GM18517 (cell line): ENCODE data around the gene CASP10.
A peak's percentile ranks its signal among the peaks of the same experiment; 100 is the strongest.

ENCODE experiments used
- ATAC-seq: cut with Tn5 transposase; IDR thresholded peaks from one replicate; pipeline ENCODE4 v1.9.1; 2021; ENCODE audit warnings: mild to moderate bottlenecking, moderate library complexity; ENCODE audit not compliant: unreplicated experiment

The CASP10 gene

DNA sequence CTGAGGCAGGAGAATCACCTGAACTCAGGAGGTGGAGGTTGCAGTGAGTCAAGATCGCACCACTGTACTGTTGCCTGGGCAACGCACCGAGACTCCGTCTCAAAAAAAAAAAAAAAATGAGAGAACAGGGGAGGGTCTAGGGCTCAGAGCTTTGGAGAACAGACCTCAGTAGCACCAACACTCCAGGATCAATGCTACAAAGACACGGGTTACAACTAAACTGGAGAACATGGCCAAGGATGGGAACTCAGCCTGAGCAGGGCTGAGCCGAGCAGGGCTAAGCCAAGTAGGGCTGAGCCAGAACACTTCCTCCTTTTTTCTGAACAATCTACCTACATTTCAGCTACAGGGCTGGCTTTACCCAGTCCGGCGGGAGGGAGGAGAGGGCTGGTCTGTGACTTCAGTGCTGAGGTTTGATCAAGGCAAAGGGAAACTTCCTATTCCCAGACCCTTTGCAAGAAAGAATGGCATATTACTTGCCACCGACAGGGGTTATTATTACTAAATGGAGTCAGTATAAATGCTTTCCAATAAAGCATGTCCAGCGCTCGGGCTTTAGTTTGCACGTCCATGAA lies 74.5 kb downstream of the CASP10 start:
- ATAC-seq: peak; percentile 45

DNA sequence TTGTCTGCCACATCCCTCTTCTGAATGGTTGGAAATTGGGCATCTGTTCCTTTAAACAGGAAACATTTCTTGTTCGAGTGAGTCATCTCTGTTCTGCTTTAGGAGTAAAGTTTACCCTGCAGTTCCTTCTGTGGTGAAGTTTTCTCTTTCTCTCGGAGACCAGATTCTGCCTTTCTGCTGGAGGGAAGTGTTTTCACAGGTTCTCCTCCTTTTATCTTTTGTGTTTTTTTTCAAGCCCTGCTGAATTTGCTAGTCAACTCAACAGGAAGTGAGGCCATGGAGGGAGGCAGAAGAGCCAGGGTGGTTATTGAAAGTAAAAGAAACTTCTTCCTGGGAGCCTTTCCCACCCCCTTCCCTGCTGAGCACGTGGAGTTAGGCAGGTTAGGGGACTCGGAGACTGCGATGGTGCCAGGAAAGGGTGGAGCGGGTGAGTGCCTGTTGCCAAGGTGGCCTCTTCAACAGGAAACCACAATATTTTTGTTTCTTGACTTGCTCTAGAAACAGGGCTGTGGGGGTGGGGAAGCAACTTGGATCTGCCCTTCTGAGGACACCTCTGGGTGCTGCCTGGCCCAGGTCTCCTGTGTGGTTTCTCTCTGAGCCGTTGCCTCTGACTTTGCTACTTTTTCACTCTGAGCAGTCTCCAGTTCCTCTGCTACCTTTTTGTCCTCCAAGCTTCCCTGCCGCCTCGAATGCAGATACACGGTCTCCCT lies 75.2 kb downstream of the CASP10 start:
- ATAC-seq: peak; percentile 75

DNA sequence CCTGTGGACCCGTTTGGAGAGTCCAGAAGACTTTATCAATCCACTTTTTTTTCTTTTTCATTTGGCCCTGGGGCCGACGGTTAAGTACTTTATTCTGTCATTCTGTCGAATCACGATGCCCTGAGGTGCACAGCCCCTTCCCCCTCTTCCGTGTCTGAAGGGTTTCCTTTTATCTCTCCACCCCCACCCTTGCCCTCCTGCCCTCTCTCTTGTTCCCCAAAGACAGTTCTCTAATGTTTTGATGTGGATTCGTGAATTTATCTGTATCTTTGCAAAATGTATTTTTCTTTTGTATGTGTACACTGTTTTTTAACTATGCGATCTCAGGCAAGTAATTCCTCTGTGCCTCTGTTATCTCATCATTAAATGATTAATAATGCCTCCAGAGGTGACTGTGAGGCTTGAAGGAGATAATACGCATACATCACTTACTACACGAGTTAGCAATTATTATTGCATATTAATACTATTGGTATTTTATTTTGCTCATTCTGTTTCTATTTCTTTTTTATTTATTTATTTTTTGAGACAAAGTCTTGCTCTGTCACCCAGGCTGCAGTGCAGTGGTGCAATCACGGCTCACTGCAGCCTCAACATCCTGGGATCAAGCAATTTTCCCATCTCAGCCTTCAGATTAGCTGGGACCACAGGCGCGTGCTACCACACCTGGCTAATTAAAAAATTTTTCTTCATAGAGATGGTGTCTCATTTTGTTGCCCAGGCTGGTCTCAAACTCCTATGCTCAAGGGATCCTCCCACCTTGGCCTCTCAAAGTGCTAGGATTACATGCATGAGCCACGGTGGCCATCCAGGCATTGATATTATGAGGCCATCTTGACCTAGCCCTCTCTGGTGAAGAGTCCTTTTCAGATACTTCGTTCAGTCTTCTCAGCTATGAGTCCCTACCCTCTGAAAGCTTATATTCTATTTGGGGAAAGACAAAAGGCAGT lies 76.0 kb downstream of the CASP10 start:
- ATAC-seq: no peak

DNA sequence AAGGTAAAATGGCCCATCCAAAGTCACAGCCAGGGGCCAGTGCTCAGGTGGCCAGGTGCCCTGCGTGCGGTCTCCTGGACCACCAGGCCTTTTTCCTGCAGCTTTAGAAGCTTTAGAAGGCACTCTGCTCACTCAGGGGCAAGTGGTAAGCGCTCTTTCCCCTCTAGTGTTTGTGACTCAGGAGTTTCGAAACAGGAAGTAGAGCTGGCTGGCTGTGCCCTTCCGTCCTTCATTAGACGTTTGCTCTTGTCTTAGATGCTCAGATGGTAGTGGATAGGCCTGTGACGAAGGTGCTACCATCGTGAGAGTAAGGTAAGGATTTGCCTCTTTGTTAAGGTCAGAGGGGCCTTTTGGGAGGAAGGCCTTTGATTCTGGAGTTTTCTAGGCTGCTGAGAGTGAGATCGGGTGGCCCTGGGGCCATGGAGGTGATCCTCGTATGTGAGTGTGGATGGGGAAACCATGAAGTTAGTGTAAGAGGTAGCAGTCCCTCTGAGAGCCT lies 77.4 kb downstream of the CASP10 start, which contains the start of gene CASP8:
Gene CASP8, plus strand, starts transcription at position 235 of the 499 bp plus-strand sequence. CDS start 5,951 bp downstream, outside the sequence.
- peak; percentile 29 for ATAC-seq

DNA sequence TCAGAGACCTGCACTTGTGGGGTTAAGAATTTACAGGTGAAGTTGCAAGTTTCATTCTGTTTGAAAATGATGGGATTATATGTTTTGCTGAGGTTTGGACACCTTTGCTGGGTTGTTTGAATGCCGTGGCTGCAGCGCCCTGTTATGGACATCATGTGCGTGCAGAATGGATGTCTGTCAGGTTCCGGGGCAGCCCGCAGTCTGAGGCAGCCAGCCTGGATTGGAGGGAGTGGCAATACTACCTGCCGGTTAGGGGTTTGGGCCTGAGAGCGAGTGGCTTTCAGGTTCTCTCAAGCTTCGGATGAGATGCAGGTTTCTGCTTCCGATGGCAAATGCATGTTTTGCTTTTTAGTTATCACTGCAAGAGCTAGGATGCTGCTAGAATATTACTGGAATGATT lies 78.5 kb downstream of the CASP10 start:
- no peak for ATAC-seq

DNA sequence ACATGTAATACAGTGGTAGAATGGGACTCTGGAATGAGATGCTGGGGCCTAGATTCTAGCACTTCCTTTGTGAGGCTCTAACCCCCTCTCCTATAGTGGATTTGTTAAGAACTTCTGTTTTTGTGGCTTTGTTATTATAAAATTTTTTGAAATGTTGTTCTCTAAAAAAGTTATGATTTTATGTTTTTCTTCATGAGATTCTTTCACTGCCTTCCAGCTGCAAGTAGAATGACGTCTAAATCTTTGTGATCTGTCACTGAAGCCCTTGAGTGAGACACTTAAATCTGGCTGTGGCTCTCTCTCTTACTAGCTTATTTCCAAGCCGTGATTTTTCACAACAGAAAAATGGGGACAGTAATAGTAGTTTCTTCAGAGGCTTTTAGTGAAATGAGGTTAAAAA lies 79.0 kb downstream of the CASP10 start:
- ATAC-seq: no peak

DNA sequence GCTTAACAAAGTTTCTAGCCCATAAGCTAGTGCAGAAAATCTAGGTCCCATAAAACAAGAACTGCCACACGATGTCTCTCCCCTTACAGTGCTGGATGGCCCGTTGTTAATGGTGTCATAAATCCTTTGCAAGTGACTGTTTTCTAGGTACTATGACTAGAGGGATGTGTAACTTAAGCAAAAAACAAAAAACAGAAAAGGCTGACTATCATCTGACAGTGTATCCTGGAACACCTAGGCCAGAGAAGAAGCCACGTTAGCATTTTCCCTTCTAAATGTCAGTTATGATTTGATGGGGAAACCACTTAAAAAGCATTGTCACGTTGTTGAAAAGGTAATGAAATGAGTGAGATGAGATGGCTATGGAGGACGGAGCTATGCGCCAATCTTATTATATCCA lies 79.8 kb downstream of the CASP10 start:
- no peak for ATAC-seq

DNA sequence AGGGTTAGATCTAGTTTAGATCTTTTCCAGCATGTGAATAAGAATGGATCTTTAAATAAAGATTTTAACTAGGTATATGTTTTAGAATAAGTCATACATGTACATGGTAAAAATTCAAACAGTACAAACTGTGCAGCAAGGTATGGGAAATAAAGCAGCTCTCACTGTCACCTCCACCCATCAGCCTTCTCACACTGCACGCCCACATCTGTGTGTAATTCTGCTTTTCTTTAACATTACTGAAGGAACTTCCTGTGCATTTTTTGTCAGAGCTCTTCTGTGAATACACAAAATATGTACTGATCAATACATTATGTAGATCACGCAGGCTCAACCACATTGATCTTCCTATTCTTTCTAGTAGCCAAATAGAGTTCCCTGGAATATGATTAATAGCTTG lies 80.8 kb downstream of the CASP10 start:
- ATAC-seq: no peak

DNA sequence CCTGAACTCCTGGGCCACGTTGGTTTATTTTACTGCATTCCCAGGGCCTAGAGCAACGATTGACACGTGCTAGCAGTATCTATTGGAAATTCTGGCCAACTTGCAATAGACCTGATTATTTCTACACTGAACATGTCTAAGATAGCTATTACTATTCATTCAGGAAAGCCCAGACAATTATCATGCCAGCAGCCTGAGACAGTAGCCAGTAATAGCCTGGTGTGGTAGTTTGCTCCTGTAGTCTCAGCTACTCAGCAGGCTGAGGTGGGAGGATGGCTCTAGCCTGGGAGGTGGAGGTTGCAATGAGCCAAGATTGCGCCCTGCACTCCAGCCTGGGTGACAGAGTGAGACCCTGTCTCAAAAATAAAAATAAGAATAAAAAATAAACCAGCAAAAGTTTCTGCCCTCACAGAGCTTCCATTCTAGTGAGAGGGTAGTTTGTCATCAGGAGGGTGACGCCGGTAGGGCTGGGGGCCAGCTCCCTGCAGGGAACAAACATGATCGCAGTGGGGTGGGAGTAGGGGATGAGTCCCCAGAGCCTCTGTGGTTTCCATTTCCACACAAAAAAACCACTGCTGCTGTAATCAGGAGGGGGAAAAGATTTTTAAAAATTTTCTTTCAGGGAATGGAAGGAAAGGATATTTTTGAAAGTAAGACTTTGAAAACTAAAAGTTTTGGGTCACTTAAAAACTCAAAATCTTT lies 81.7 kb downstream of the CASP10 start:
- ATAC-seq: no peak

DNA sequence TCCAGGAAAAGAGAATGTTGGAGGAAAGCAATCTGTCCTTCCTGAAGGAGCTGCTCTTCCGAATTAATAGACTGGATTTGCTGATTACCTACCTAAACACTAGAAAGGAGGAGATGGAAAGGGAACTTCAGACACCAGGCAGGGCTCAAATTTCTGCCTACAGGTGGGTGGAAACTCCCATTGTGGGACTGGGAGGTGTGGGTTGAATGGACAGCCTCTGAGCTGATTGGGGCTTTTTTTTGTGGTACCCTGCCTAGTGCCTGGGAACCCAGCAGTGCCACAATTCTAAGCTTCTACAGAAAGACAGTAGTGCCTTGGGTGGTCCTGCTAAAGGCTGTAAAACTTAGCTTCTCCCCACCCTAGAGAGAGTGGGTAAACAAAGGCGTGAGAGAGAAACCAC lies 83.7 kb downstream of the CASP10 start:
- no peak for ATAC-seq

DNA sequence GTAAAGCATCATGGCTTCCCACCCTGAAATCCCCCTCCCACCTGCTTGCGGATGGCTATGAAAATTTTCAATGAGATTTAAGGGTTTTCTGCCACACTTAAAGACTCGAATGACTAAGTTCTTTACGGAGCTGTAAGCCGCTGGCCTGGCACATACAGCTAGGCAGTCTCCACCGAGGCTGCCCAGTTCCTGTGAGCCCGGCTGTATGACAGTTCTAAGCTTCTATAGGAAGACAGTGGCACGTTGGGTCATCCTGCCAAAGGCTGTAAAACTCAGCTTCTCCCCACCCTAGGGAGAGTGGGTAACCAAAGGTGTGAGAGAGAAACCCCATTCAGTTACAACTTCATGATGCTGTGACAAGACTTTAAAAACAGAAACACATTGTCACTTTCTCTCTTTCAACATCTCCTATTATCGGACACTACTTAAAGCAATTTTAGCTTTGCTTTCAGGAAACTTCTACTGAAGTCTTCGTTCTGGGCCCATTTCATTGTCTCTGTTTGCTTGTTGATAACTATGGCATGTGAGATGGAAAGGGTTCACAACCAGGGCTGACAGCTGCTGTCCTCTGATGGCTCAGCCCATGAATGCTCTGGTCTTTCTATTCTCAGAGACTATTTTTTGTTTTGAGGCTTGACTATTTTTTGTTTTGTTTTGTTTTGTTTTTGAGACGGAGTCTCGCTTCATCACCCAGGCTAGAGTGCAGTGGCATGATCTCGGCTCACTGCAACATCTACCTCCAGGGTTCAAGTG lies 84.5 kb downstream of the CASP10 start:
- ATAC-seq: no peak

DNA sequence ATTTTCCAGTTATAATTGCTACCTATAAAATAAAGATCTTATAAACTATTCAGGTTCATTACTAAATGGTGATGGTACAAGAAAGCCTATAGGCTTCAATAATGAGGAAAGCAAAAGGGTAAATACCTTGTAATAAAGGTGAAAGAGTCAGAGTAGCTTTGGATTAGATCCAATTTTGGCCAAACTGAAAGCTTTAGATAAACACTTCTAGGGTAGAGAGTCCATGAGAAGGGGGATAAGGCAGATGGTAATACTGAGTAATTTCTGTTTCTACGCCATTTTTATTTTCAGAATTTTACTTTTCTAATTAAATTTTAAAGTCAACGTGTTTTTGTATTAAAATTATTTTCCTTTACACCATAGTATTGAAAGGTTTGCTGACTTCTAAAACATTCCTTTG lies 86.8 kb downstream of the CASP10 start:
- no peak for ATAC-seq

DNA sequence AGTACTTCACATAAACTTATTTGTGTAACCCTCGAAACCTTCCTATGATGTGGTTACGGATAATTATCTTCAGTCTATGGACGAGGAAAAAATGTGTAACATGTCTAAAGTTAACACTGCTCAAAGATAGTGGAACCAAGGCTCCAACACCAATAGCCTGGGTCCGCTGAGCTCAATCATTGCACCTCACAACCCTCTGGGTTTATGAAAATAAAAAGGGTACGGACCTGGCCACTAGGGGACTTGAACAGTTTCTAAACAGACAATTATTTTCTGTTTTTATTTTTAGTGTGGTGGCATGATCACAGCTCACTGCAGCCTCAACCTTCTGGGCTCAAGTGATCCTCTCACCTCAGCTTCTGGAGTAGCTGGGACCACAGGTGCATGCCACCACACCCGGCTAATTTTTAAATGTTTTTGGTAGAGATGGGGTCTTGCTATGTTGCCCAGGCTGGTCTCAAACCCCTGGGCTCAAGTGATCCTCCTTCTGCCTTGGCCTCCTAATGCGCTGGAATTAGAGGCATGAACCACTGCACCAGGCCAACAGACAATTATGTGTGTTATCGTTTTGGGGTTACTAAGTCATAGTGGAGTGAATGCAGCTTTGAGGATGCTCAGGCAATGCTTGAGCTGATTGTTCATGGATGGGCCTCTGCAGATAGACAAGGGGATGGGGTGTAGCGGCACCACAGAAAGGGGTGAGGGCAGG lies 87.5 kb downstream of the CASP10 start:
- no peak for ATAC-seq

DNA sequence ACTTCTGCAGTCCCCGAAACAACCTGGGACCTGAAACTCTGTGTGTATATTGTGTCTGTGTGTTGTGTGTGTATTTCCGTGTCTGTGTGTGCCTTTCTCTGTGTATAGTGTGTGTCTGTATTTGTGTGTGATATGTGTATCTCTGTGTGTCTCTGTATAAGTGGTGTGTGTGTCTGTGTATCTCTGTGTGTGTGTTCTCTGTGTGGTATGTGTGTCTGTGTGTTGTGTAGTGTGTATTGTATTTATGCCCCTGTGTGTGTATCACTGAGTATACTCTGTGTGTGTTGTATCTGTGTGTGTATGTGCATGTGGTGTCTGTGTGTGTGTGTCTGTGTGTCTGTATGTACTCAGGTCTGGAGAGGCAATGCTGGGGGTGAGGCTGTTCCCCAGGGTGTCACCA lies 89.0 kb downstream of the CASP10 start:
- no peak for ATAC-seq

DNA sequence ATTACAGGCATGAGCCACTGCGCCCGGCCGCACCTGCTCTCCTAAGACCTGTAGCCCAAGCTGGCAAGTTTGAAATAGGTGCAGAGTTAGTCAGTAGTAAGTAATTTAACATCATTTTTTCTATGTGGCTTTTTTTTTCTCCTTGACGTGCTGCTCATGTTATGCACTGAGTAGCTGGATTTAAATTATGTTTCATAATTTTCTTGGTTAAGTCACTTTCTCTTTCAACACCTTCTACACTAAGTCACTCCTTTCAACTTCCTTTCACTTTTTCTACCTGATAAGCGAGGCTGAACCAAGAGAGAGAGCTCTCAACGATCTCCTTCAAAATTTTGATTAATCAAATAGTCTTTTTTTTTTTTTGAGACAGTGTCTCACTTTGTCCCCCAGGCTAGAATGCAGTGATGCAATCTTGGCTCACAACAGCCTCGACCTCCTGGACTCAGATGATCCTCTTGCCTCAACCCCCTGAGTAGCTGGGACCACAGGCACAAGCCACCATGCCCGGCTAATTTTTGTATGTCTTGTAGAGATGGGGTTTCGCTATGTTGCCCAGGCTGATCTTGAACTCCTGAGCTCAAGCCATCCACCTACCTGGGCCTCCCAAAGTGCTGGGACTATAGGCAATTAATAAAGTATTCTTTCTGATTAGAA lies 90.5 kb downstream of the CASP10 start:
- no peak for ATAC-seq

DNA sequence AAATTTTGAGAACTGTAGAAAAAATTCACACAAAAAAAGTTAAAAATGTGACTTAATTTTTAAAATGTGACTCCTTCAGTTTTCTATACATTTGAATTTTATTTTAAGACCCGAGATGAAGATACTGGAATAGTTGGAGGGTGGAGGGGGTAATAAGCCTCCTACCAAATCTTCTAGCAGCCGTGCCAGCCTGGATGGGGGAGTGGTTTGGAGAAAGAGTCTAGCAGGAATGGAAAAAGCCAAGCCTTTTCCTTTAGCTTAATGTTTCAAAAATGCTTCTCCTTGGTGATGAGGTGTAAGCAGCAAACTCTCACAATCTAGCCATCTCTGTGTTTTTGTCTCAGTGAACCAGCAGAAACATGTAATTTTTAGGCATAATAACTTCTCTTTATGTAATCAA lies 92.1 kb downstream of the CASP10 start:
- no peak for ATAC-seq

DNA sequence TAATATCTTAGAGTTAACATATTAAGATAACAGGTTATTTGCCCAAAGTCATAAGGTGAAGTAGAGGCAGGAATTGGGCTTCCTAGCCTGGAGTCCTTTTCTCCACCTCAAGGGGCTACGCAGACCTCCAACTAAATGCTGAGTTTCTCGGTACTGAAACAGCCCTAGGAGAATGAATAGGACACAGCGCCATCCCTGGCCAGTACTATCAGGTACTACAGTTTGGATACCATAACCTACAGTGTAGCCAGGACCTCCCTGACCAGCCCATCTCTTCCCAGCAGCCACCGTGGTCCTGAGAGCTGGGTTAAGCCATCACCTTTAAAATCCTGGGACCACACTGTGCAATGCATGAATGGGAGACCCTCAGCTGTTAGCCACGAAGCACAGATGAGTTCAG lies 93.0 kb downstream of the CASP10 start:
- no peak for ATAC-seq

DNA sequence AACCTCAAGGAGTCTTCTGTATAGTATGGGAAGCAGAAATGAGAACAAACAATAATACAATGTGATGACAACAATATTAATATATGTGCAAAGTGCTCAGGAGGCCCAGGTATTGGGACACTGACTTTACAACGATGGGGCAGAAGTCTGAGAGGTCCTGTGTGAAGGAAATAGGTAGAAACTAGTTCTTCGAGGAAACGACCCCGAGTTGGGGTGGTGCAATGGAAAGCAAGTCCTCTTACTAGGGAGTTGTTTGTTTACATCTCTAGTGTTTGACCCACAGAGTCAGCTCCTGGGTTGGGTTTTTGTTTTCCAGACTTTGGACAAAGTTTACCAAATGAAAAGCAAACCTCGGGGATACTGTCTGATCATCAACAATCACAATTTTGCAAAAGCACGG lies 93.6 kb downstream of the CASP10 start:
- no peak for ATAC-seq
